BLaER1 (cell line): ENCODE results near the gene PPFIA3.
"Not testable (repeated sequence)": the region's sequence is repeated elsewhere in the genome, so short reads cannot be mapped to it uniquely, and the experiment has no call there.

ENCODE experiments used
- H3K27ac ChIP-seq: shearing (Covaris generic); formaldehyde crosslinking; 2 replicates; pipeline ENCODE4 v1.8.1; 2022
- H3K27me3 ChIP-seq: shearing (Covaris generic); formaldehyde crosslinking; 2 replicates; pipeline ENCODE4 v1.8.1; 2022
- H3K36me3 ChIP-seq: shearing (Covaris generic); formaldehyde crosslinking; 2 replicates; pipeline ENCODE4 v1.8.1; 2022
- H3K4me1 ChIP-seq: shearing (Covaris generic); formaldehyde crosslinking; 2 replicates; pipeline ENCODE4 v1.8.1; 2022
- H3K4me2 ChIP-seq: shearing (Covaris generic); formaldehyde crosslinking; 2 replicates; pipeline ENCODE4 v1.8.1; 2022
- H3K4me3 ChIP-seq: shearing (Covaris generic); formaldehyde crosslinking; 2 replicates; pipeline ENCODE4 v1.8.1; 2022
- H3K9ac ChIP-seq: shearing (Covaris generic); formaldehyde crosslinking; 2 replicates; pipeline ENCODE4 v1.8.1; 2022
- H3K9me3 ChIP-seq: shearing (Covaris generic); formaldehyde crosslinking; 2 replicates; pipeline ENCODE4 v1.8.1; 2022
- H4K20me1 ChIP-seq: shearing (Covaris generic); formaldehyde crosslinking; 2 replicates; pipeline ENCODE4 v1.8.1; 2022
- Cebpa-rat ChIP-seq: shearing (Covaris generic); IDR thresholded peaks from 2 replicates; pipeline ENCODE4 v1.8.1; 2022

Gene PPFIA3

DNA sequence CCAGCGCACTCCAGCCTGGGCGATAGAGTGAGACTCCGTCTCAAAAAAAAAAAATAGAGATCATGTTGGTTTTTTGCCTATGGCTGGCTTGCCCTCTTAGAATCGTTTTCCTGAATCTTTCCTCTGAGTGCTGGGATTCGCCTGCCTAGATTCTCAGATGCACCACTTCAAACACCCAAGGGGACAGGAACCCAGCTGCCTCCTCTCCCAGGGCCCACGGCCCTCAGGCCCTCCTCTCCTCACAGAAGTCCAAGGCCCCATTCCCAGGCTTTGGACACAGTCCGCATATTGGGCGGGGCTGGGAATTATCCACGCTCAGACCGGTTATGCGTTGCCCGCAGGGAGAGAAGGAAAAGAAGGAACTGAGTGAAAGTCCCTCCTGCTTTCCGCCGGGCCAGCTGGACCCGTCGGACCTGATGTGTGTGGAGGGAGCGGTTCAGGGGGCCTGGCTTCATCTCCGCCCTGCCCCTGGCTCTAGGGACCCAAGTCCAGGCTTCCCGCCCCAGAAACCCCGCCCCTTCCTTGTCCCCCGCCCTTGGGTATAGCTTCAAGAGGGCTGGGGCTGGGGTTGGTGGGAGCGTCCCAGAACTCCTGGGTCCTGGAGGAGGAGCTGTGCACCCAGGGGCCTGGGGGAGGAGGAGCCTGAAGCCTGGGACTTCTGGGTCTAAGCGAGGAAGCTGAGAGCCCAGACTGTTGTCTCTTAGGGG lies 5.8 kb downstream of the PPFIA3 start:
- peaks cover 7% of the 10 kb centered on the region; the same call in 1 of the 2 replicates for H3K9me3 ChIP-seq
- peaks cover 29% of the 10 kb centered on the region for H3K4me1 ChIP-seq
- TF ChIP-seq Cebpa-rat = no peak
- no peak overlapping the region for H3K4me3 ChIP-seq
- H3K4me2 ChIP-seq = no peak overlapping the region
- H3K27me3 ChIP-seq = peaks cover 26% of the 10 kb centered on the region
- H4K20me1 ChIP-seq = peaks cover 19% of the 10 kb centered on the region
- H3K9ac ChIP-seq = no peak overlapping the region
- H3K36me3 ChIP-seq = peaks cover 7% of the 10 kb centered on the region
- H3K27ac ChIP-seq = no peak overlapping the region

DNA sequence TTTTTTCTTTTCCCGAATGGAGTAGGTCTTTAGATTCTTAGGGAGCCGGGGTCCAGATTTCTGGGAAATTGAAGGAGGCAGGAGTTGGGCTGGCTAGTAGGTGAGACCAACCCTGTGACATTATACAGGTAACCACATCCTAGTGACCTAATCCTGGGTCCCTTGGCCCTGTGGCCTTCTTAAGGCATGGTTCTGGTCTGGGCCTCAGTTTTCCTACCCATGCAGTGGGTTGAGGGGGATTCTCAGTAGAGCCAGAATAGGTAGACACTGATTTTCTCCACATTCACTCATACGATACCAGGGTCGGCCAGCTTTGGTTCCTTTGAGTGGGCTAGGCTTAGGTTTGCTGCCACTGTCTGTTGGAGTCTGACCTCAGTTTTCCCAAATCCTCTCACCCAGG lies 7.2 kb downstream of the PPFIA3 start:
- peaks cover 21% of the 10 kb centered on the region for H3K4me1 ChIP-seq
- no peak overlapping the region for H3K4me2 ChIP-seq
- H4K20me1 ChIP-seq = 0 out of 2 replicates have a peak, but pooled peaks cover 6% of the 10 kb centered on the region
- H3K9me3 ChIP-seq = peaks cover 12% of the 10 kb centered on the region
- H3K36me3 ChIP-seq = peaks cover 15% of the 10 kb centered on the region
- H3K27ac ChIP-seq = no peak overlapping the region
- no peak overlapping the region for H3K4me3 ChIP-seq
- no peak for TF ChIP-seq Cebpa-rat
- no peak overlapping the region for H3K9ac ChIP-seq
- peaks cover 12% of the 10 kb centered on the region for H3K27me3 ChIP-seq

DNA sequence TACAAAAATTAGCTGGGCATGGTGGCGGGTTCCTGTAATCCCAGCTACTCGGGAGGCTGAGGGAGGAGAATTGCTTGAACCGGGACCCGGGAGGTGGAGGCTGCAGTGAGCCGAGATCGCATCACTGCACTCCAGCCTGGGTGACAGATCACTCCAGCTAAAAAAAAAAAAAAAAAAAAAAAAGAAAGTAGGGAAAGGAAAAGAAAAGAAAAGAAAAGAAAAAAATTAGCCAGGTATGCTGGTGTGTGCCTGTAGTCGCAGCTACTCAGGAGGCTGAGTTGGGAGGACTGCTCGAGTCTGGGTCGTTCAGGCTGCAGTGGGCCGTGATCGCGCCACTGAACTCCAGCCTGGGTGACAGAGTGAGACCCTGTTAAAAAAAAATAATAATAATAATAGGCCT lies 7.9 kb downstream of the PPFIA3 start:
- H3K4me2 ChIP-seq = peak overlapping the region; percentile 77
- peaks cover 15% of the 10 kb centered on the region for H3K36me3 ChIP-seq
- not testable (repeated sequence) for H3K27ac ChIP-seq, H4K20me1 ChIP-seq, H3K4me3 ChIP-seq, H3K9ac ChIP-seq, H3K27me3 ChIP-seq
- H3K4me1 ChIP-seq = peaks cover 21% of the 10 kb centered on the region
- H3K9me3 ChIP-seq = peaks cover 12% of the 10 kb centered on the region

DNA sequence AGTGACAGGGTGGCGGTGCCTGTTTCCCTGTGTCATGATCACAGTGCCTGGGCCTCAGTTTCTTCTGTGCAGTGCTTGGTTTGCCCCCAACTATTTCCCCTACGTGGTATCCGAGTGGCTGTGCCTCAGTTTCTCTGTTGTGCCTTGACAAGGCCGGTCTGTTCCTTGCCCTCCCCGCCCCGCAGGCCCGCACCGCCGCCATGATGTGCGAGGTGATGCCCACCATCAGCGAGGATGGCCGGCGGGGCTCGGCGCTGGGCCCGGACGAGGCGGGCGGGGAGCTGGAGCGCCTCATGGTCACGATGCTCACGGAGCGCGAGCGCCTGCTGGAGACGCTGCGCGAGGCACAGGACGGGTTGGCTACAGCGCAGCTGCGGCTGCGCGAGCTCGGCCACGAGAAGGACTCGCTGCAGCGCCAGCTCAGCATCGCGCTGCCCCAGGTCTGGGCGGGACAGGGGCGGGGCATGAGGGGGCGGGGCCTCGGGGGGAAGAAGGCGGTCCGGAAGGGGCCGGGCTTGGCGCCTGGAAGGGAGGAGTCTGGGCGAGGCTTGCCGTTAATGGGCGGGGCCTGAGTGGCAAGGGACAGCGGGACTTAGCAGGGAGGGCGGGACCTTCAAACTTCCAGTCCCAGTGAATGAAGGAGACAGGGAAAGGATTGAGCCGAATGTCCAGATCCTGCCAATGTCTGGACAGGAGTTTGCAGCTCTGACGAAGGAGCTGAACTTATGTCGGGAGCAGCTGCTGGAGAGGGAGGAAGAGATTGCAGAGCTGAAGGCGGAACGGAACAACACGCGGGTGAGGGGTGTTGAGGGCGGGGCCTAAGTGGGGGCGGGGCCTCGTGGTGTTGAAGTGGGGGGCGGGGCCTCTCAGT lies 8.6 kb downstream of the PPFIA3 start:
- Histone ChIP-seq H4K20me1 (no peaks in the 10 kb centered on the region), H3K9me3 (peaks cover 12% of the 10 kb centered on the region), H3K36me3 (peaks cover 21% of the 10 kb centered on the region), H3K4me3 (peak overlapping the region; percentile 62), H3K27me3 (no peaks in the 10 kb centered on the region), H3K9ac (peak overlapping the region; percentile 53; the same call in 1 of the 2 replicates), H3K4me1 (peaks cover 21% of the 10 kb centered on the region), H3K4me2 (peak overlapping the region; percentile 85), H3K27ac (0 out of 2 replicates have a peak overlapping the region, but pooled peaks have one; percentile 44)
- no peak for TF ChIP-seq Cebpa-rat

DNA sequence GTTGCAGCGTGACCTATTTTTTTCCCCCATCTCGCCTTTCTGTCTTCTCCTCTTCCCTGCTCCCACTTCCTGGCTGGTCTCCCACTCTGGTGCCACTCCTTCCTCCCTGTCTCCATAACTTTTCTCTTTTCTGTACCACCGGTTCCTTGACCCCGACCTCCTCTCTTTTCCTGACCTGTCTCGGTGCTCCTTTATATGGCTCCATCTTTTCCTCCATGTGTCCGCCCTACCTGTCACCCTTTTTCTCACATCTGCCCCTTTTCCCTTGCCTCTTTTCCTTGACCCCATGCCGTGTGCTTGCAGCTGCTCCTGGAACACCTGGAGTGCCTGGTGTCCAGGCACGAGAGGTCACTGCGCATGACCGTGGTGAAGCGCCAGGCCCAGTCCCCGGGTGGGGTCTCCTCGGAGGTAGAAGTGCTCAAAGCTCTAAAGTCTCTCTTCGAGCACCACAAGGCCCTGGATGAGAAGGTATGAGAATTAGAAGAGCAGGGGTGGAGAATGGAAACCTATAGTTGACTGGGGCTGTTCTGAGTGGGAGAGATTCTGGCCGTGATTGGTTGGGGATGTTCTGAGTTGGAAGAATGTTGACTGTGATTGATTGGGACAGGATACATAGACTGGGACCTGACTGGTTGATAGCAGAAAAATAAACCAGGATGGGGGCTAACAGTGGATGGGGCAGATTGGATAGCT lies 9.3 kb downstream of the PPFIA3 start:
- H3K27ac ChIP-seq = peak overlapping the region; percentile 41; the same call in 1 of the 2 replicates
- peak overlapping the region; percentile 62 for H3K4me3 ChIP-seq
- no peaks in the 10 kb centered on the region; the same call in 1 of the 2 replicates for H3K27me3 ChIP-seq
- H3K9me3 ChIP-seq = peaks cover 12% of the 10 kb centered on the region
- H3K9ac ChIP-seq = no peak overlapping the region; the same call in 1 of the 2 replicates
- H3K4me1 ChIP-seq = peaks cover 21% of the 10 kb centered on the region
- H3K4me2 ChIP-seq = peak overlapping the region; percentile 85
- H3K36me3 ChIP-seq = peaks cover 27% of the 10 kb centered on the region
- H4K20me1 ChIP-seq = no peaks in the 10 kb centered on the region
- no peak for TF ChIP-seq Cebpa-rat

DNA sequence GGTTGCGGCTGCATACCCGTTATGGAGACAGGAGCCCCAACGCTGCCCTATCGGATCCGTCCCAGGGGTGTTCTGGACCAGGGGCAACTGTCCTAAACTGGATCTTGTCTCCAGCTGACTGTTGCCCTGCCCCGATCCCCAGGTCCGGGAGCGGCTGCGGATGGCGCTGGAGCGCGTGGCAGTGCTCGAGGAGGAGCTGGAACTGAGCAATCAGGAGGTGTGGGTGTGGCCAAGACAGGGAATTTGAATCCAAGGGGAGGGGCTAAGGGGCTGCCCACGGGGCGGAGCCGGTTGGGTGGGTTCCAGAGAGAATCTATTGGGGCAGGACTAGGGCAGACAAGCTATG lies 9.9 kb downstream of the PPFIA3 start:
- Histone ChIP-seq H3K9me3 (peaks cover 12% of the 10 kb centered on the region), H3K4me1 (peaks cover 21% of the 10 kb centered on the region), H3K4me3 (peak overlapping the region; percentile 62), H4K20me1 (no peaks in the 10 kb centered on the region), H3K27me3 (no peaks in the 10 kb centered on the region; the same call in 1 of the 2 replicates), H3K27ac (no peak overlapping the region), H3K9ac (no peak overlapping the region), H3K4me2 (peak overlapping the region; percentile 85), H3K36me3 (peaks cover 32% of the 10 kb centered on the region)
- no peak for TF ChIP-seq Cebpa-rat

DNA sequence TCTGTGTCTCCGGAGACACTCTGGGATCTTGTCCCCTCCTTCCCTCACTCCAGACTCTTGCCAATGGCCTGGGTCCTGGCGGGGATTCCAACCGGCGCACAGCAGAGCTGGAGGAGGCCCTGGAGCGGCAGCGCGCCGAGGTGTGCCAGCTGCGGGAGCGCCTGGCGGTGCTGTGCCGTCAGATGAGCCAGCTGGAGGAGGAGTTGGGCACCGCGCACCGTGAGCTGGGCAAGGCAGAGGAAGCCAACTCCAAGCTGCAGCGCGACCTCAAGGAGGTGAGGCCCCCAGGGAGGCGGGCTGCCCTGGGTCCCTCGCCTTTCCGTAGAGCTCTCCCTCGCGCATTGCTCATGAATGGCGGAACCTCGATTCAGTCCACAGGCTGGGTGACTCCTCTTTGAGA lies 11.0 kb downstream of the PPFIA3 start:
- Histone ChIP-seq H3K9ac (no peak overlapping the region), H3K36me3 (peaks cover 43% of the 10 kb centered on the region), H3K27me3 (no peaks in the 10 kb centered on the region; the same call in 1 of the 2 replicates), H3K27ac (no peak overlapping the region), H3K4me2 (no peak overlapping the region), H4K20me1 (no peaks in the 10 kb centered on the region), H3K9me3 (peaks cover 12% of the 10 kb centered on the region), H3K4me3 (no peak overlapping the region), H3K4me1 (peaks cover 21% of the 10 kb centered on the region)
- TF ChIP-seq Cebpa-rat = no peak

DNA sequence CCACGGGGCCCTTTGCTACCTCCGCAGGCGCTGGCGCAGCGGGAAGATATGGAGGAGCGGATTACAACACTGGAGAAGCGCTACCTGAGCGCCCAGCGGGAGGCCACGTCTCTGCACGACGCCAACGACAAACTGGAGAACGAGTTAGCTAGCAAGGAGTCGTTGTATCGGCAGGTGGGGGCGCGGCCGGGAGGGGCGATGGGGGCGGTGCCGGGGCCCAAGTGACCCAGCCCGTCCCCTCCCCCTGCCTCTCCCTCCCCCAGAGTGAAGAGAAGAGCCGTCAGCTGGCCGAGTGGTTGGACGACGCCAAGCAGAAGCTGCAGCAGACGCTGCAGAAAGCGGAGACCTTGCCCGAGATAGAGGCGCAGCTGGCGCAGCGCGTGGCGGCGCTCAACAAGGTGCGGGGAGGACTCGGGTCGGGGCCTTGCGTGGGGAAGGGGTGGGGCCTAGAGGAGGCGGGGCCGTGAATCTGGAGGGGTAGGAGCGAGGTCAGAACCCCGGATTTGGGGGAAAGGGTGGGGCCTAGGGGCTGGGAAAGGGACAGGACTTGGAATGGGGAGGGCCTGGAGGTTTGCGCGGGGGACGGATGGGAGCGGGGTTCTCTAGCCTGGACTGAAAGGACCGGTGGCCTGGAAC lies 13.7 kb downstream of the PPFIA3 start:
- Histone ChIP-seq H3K36me3 (peaks cover 67% of the 10 kb centered on the region), H3K4me3 (no peak overlapping the region), H3K27ac (no peak overlapping the region), H3K4me2 (peak overlapping the region; percentile 12; the same call in 1 of the 2 replicates), H4K20me1 (no peaks in the 10 kb centered on the region), H3K4me1 (peaks cover 15% of the 10 kb centered on the region), H3K9me3 (peaks cover 12% of the 10 kb centered on the region), H3K27me3 (no peaks in the 10 kb centered on the region; the same call in 1 of the 2 replicates), H3K9ac (no peak overlapping the region)
- TF ChIP-seq Cebpa-rat = no peak

DNA sequence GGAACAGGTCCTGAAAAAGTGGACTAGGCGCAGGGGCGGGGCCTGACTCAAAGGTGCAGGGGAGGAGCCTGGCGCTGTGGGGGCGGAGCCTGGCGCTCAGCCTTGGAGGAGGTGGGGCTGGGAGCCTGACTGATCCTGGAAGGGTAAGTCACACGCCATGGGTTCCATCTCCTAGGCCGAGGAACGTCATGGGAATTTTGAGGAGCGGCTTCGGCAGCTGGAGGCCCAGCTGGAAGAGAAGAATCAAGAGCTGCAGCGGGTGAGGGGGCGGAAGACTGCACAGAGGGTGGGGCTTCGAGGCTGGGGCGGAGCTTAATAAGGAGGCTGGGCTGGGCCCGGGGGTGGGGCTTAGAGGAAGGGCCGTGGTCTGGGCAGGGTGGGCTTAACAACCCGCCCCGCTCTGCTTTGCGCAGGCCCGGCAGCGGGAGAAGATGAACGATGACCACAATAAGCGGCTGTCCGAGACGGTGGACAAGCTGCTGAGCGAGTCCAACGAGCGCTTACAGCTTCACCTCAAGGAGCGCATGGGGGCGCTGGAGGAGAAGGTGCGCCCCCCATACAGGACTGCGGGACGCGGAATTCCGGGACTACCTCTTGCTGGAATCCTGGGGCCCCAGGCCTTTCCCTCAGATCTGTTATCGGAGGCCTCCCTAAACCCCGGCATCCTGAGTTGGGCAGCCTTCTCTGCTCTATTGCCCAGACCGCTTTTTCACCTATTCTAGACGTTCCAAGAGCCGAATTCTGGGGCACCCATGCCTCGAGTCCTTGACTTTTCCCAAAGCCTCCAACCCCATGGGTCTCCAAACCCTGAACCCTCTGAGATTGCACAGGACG lies 14.5 kb downstream of the PPFIA3 start:
- peaks cover 12% of the 10 kb centered on the region for H3K9me3 ChIP-seq
- no peak overlapping the region for H3K4me3 ChIP-seq
- H3K27ac ChIP-seq = no peak overlapping the region
- H3K9ac ChIP-seq = no peak overlapping the region
- peaks cover 11% of the 10 kb centered on the region for H3K4me1 ChIP-seq
- H3K36me3 ChIP-seq = peaks cover 67% of the 10 kb centered on the region
- H3K4me2 ChIP-seq = peak overlapping the region; percentile 12; the same call in 1 of the 2 replicates
- H3K27me3 ChIP-seq = no peaks in the 10 kb centered on the region; the same call in 1 of the 2 replicates
- TF ChIP-seq Cebpa-rat = no peak
- H4K20me1 ChIP-seq = no peaks in the 10 kb centered on the region
